ENCODE data around the gene ZHX3.

The ZHX3 gene

GRCh38 chr20:41176711-41177552 is 140.6 kb downstream of the ZHX3 start:
- no peak overlapping the region for H3K27ac ChIP-seq
- no peak for TF ChIP-seq CTCF (IDR thresholded peaks at IDR 0.05)
- H3K27me3 ChIP-seq (ENCODE audit: control insufficient read depth, insufficient read depth, low read length), result no peaks in the 10 kb centered on the region
- no peaks in the 10 kb centered on the region for H3K4me1 ChIP-seq
- H2AFZ ChIP-seq, result no peak overlapping the region
- H3K4me2 ChIP-seq (ENCODE audit: low read length), result no peak overlapping the region
- H3K4me3 ChIP-seq (ENCODE audit: low read depth, low read length), result no peak overlapping the region
- H3K79me2 ChIP-seq, result no peaks in the 10 kb centered on the region
- no peaks in the 10 kb centered on the region for H3K36me3 ChIP-seq (ENCODE audit: control insufficient read depth, insufficient read depth, low read length)
- H3K9ac ChIP-seq, result no peak overlapping the region
- no peaks in the 10 kb centered on the region for H3K9me3 ChIP-seq (ENCODE audit: control insufficient read depth, low read length)

GRCh38 chr20:41175727-41176330 is 141.7 kb downstream of the ZHX3 start:
- Histone ChIP-seq H3K4me2 (ENCODE audit: low read length) (no peak overlapping the region), H3K27me3 (ENCODE audit: control insufficient read depth, insufficient read depth, low read length) (no peaks in the 10 kb centered on the region), H3K79me2 (no peaks in the 10 kb centered on the region), H3K27ac (no peak overlapping the region), H2AFZ (no peak overlapping the region), H3K4me1 (no peaks in the 10 kb centered on the region), H3K36me3 (ENCODE audit: control insufficient read depth, insufficient read depth, low read length) (no peaks in the 10 kb centered on the region), H3K4me3 (ENCODE audit: low read depth, low read length) (no peak overlapping the region), H3K9me3 (ENCODE audit: control insufficient read depth, low read length) (no peaks in the 10 kb centered on the region), H3K9ac (no peak overlapping the region)
- TF ChIP-seq CTCF (IDR thresholded peaks at IDR 0.05), result no peak

GRCh38 chr20:41175201-41175651 is 142.3 kb downstream of the ZHX3 start:
- TF ChIP-seq CTCF (IDR thresholded peaks at IDR 0.05), result no peak
- no peak overlapping the region for H2AFZ ChIP-seq
- no peak overlapping the region for H3K27ac ChIP-seq
- no peaks in the 10 kb centered on the region for H3K36me3 ChIP-seq (ENCODE audit: control insufficient read depth, insufficient read depth, low read length)
- no peaks in the 10 kb centered on the region for H3K4me1 ChIP-seq
- H3K9me3 ChIP-seq (ENCODE audit: control insufficient read depth, low read length), result no peaks in the 10 kb centered on the region
- H3K27me3 ChIP-seq (ENCODE audit: control insufficient read depth, insufficient read depth, low read length), result no peaks in the 10 kb centered on the region
- H3K4me3 ChIP-seq (ENCODE audit: low read depth, low read length), result no peak overlapping the region
- H3K9ac ChIP-seq, result no peak overlapping the region
- H3K4me2 ChIP-seq (ENCODE audit: low read length), result no peak overlapping the region
- H3K79me2 ChIP-seq, result no peaks in the 10 kb centered on the region

- Histone ChIP-seq H3K79me2 (no peaks in the 10 kb centered on the region), H3K36me3 (ENCODE audit: control insufficient read depth, insufficient read depth, low read length) (no peaks in the 10 kb centered on the region), H3K9ac (no peak overlapping the region), H3K9me3 (ENCODE audit: control insufficient read depth, low read length) (no peaks in the 10 kb centered on the region), H3K27me3 (ENCODE audit: control insufficient read depth, insufficient read depth, low read length) (no peaks in the 10 kb centered on the region), H3K4me3 (ENCODE audit: low read depth, low read length) (no peak overlapping the region), H3K27ac (no peak overlapping the region), H3K4me1 (no peaks in the 10 kb centered on the region), H2AFZ (no peak overlapping the region), H3K4me2 (ENCODE audit: low read length) (no peak overlapping the region)
- TF ChIP-seq CTCF (IDR thresholded peaks at IDR 0.05), result no peak
These were observed 142.7 kb downstream of the ZHX3 start for GRCh38 chr20:41174782-41175181.
